Neural progenitor cell (in vitro differentiated cells): ENCODE measurements around the gene THEMIS2. TPM values are rescaled to one million over a fixed set of nuclear protein-coding genes. Genes with fewer than 3 reads are reported as not detected.

ENCODE experiments used
- DNase-seq: peaks from one replicate; pipeline ENCODE4 v3.0.0-alpha.2; 2016; ENCODE audit warnings: low spot score
- H2AFZ ChIP-seq: fragments of 200-600 bp; sonication (generic); replicated peaks from 2 replicates; pipeline ENCODE4 v1.6.1; 2016; ENCODE audit warnings: antibody characterized with exemption
- H3F3A ChIP-seq: fragments of 200-600 bp; sonication (generic); 2 replicates; pipeline ENCODE4 v1.6.1; 2016; ENCODE audit warnings: antibody characterized with exemption, low read depth
- H3K27ac ChIP-seq: fragments of 200-600 bp; sonication (generic); 2 replicates; pipeline ENCODE4 v1.5.1; 2016; ENCODE audit warnings: mild to moderate bottlenecking
- H3K27me3 ChIP-seq: fragments of 200-600 bp; sonication (generic); 2 replicates; pipeline ENCODE4 v1.6.1; 2016; ENCODE audit warnings: mild to moderate bottlenecking, moderate library complexity
- H3K36me3 ChIP-seq: fragments of 200-600 bp; sonication (generic); 2 replicates; pipeline ENCODE4 v1.5.1; 2016
- H3K4me1 ChIP-seq: fragments of 200-600 bp; sonication (generic); 2 replicates; pipeline ENCODE4 v1.6.1; 2016; ENCODE audit warnings: mixed run types
- H3K4me2 ChIP-seq: fragments of 200-600 bp; sonication (generic); 2 replicates; pipeline ENCODE4 v1.6.1; 2016
- H3K4me3 ChIP-seq: fragments of 200-600 bp; sonication (generic); 2 replicates; pipeline ENCODE4 v1.5.1; 2016
- H3K79me2 ChIP-seq: fragments of 200-600 bp; sonication (generic); 2 replicates; pipeline ENCODE4 v1.6.1; 2016; ENCODE audit warnings: low read depth
- H3K9ac ChIP-seq: fragments of 200-600 bp; sonication (generic); 2 replicates; pipeline ENCODE4 v1.6.1; 2016
- H3K9me3 ChIP-seq: fragments of 200-600 bp; sonication (generic); 2 replicates; pipeline ENCODE4 v1.5.1; 2016; ENCODE audit warnings: low read depth
- H4K20me1 ChIP-seq: fragments of 200-600 bp; sonication (generic); 2 replicates; pipeline ENCODE4 v1.6.1; 2016; ENCODE audit warnings: low read depth
- H3K27ac Mint-ChIP-seq: 3 replicates; pipeline ENCODE4 v1.8.0; 2021; ENCODE audit warnings: mixed read lengths
- H3K27me3 Mint-ChIP-seq: 2 replicates; pipeline ENCODE4 v1.8.0; 2022; ENCODE audit warnings: low read depth, mild to moderate bottlenecking, inconsistent platforms, moderate library complexity, mixed read lengths; ENCODE audit not compliant: insufficient read depth
- H3K36me3 Mint-ChIP-seq: 3 replicates; pipeline ENCODE4 v1.8.0; 2021; ENCODE audit warnings: mixed read lengths
- H3K4me1 Mint-ChIP-seq: 3 replicates; pipeline ENCODE4 v1.8.0; 2021; ENCODE audit warnings: mixed read lengths
- H3K4me3 Mint-ChIP-seq: 3 replicates; pipeline ENCODE4 v1.8.0; 2021; ENCODE audit warnings: mild to moderate bottlenecking, moderate library complexity, mixed read lengths
- H3K9me3 Mint-ChIP-seq: 3 replicates; pipeline ENCODE4 v1.8.0; 2020; ENCODE audit warnings: mixed read lengths
- EZH2 ChIP-seq: fragments of 200-600 bp; sonication (generic); IDR thresholded peaks from 2 replicates; pipeline ENCODE4 v1.6.1; 2017; ENCODE audit warnings: antibody characterized with exemption, mild to moderate bottlenecking, moderate library complexity
- EZH2phosphoT487 ChIP-seq: fragments of 200-600 bp; sonication (generic); IDR thresholded peaks from 2 replicates; pipeline ENCODE4 v1.6.1; 2017; ENCODE audit warnings: antibody characterized with exemption
- total RNA-seq: library from RNA; depleted of rRNA; stranded (reverse); fragments of >200 nt; gene quantifications from 2 replicates; pipeline ENCODE4 v1.2.3, GENCODE V29; 2015; ENCODE audit warnings: low replicate concordance
- TF ChIP-seq, protein P1 (sequence below): fragments of 200-600 bp; sonication (generic); IDR thresholded peaks from 2 replicates; pipeline ENCODE4 v1.5.1; 2017; ENCODE audit warnings: antibody characterized with exemption, mild to moderate bottlenecking

THEMIS2 gene
- total RNA-seq, 1 donor from 2014 or later: 1.7 TPM

DNA sequence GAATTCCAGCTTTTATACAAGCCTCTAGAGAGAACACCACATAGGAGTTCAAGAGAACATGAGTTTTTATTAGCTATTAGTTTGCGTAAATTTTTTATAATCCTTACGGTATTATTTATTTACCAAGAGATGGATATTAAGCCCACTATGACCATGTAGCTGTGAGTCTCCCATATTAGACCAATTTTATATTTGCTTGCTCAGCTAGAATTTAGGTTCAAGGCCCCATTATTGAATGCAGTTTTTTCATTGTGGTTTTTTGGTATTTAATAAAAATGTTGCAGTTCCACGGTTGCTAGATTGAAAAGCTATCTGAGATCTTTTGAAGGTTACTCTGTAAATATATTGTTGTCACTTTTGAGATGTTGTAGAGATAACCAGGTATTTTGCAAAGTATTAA, 38.9 kb upstream of the THEMIS2 start:
- H3K27ac Mint-ChIP-seq: no peak overlapping the region

DNA sequence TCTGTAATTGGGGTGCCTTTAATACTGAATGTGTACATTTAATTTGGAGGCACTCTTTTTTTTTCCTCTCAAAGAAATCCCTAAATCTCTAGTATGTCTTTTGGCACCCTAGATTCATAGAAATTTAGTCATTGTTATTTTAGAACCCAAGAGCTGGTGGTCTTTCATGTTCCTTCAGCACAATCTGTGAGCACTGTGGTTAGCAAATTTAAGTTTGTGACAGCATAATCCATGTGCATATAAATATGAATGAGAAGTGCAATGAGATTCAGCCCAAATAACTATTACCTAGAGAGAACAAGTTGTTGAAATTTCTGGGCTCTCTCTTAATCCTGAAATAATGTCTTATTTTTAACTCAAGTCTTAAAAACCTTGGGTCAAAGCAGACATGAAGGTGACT, 37.3 kb upstream of the THEMIS2 start:
- H3K9me3 ChIP-seq: no peaks in the 10 kb centered on the region
- H2AFZ ChIP-seq: no peak overlapping the region
- no peak overlapping the region for H3K27ac Mint-ChIP-seq
- H3K9ac ChIP-seq: no peak overlapping the region
- DNase-seq: no peak
- H3K27me3 ChIP-seq: no peaks in the 10 kb centered on the region
- TF ChIP-seq EZH2phosphoT487 (no peak), EZH2 (no peak)
- TF ChIP-seq, protein P1, sequence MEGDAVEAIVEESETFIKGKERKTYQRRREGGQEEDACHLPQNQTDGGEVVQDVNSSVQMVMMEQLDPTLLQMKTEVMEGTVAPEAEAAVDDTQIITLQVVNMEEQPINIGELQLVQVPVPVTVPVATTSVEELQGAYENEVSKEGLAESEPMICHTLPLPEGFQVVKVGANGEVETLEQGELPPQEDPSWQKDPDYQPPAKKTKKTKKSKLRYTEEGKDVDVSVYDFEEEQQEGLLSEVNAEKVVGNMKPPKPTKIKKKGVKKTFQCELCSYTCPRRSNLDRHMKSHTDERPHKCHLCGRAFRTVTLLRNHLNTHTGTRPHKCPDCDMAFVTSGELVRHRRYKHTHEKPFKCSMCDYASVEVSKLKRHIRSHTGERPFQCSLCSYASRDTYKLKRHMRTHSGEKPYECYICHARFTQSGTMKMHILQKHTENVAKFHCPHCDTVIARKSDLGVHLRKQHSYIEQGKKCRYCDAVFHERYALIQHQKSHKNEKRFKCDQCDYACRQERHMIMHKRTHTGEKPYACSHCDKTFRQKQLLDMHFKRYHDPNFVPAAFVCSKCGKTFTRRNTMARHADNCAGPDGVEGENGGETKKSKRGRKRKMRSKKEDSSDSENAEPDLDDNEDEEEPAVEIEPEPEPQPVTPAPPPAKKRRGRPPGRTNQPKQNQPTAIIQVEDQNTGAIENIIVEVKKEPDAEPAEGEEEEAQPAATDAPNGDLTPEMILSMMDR: no peak
- peaks cover 35% of the 10 kb centered on the region for H4K20me1 ChIP-seq
- no peak overlapping the region for H3K4me3 ChIP-seq
- H3K36me3 Mint-ChIP-seq: peaks cover 16% of the 10 kb centered on the region
- H3K9me3 Mint-ChIP-seq: no peaks in the 10 kb centered on the region
- peaks cover 93% of the 10 kb centered on the region for H3K79me2 ChIP-seq
- peaks cover 9% of the 10 kb centered on the region for H3K4me1 ChIP-seq
- peaks cover 15% of the 10 kb centered on the region for H3K36me3 ChIP-seq
- H3K4me2 ChIP-seq: no peak overlapping the region
- peaks cover 5% of the 10 kb centered on the region for H3F3A ChIP-seq
- no peak overlapping the region for H3K27ac ChIP-seq
- peaks cover 16% of the 10 kb centered on the region for H3K4me1 Mint-ChIP-seq
- no peaks in the 10 kb centered on the region for H3K27me3 Mint-ChIP-seq
- no peak overlapping the region for H3K4me3 Mint-ChIP-seq

More for the DNA sequence above, 38.9 kb upstream of the THEMIS2 start:
- no peak for TF ChIP-seq EZH2
- TF ChIP-seq, protein P1: no peak
- TF ChIP-seq EZH2phosphoT487: no peak
- no peak overlapping the region for H2AFZ ChIP-seq
- Mint-ChIP-seq H3K4me3 (no peak overlapping the region), H3K9me3 (no peaks in the 10 kb centered on the region), H3K4me1 (peaks cover 20% of the 10 kb centered on the region), H3K36me3 (peaks cover 9% of the 10 kb centered on the region), H3K27me3 (peaks cover 2% of the 10 kb centered on the region)
- H3F3A ChIP-seq: peaks cover 10% of the 10 kb centered on the region
- H3K27me3 ChIP-seq: no peaks in the 10 kb centered on the region
- H3K4me1 ChIP-seq: peaks cover 9% of the 10 kb centered on the region
- H3K36me3 ChIP-seq: peaks cover 6% of the 10 kb centered on the region
- peaks cover 31% of the 10 kb centered on the region for H4K20me1 ChIP-seq
- no peak overlapping the region for H3K9ac ChIP-seq
- peaks cover 78% of the 10 kb centered on the region for H3K79me2 ChIP-seq
- no peak for DNase-seq
- H3K9me3 ChIP-seq: no peaks in the 10 kb centered on the region
- no peak overlapping the region for H3K4me3 ChIP-seq
- no peak overlapping the region for H3K4me2 ChIP-seq
- no peak overlapping the region for H3K27ac ChIP-seq

DNA sequence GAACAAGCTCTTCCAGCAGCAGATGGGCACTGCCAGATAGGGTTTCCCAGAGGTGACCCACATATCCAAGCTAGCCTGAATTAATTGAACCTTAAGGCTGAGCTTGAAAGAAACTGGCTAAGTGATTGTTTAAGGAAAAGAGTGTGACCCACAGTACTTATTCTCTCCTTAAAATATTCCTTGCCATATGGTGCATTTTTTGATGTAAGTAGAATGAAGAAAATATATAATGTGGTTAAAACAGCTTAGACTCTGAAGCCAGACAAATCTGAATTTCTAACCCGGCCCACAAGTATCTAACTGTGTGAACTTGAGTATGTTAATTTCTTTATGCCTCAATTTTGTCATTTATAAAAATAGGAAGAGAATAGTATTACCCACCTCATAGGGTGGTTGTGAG, 36.8 kb upstream of the THEMIS2 start:
- Mint-ChIP-seq H3K36me3 (peaks cover 21% of the 10 kb centered on the region), H3K27ac (no peak overlapping the region), H3K27me3 (no peaks in the 10 kb centered on the region), H3K4me1 (peaks cover 16% of the 10 kb centered on the region), H3K9me3 (no peaks in the 10 kb centered on the region), H3K4me3 (no peak overlapping the region)
- DNase-seq: no peak
- Histone ChIP-seq H3F3A (peaks cover under 1% of the 10 kb centered on the region), H3K4me2 (no peak overlapping the region), H3K4me1 (peaks cover 9% of the 10 kb centered on the region), H2AFZ (no peak overlapping the region), H3K9ac (no peak overlapping the region), H3K4me3 (no peak overlapping the region), H3K27me3 (no peaks in the 10 kb centered on the region), H4K20me1 (peaks cover 35% of the 10 kb centered on the region), H3K36me3 (peaks cover 15% of the 10 kb centered on the region), H3K79me2 (peaks cover 97% of the 10 kb centered on the region), H3K9me3 (no peaks in the 10 kb centered on the region), H3K27ac (no peak overlapping the region)
- no peak for TF ChIP-seq EZH2

DNA sequence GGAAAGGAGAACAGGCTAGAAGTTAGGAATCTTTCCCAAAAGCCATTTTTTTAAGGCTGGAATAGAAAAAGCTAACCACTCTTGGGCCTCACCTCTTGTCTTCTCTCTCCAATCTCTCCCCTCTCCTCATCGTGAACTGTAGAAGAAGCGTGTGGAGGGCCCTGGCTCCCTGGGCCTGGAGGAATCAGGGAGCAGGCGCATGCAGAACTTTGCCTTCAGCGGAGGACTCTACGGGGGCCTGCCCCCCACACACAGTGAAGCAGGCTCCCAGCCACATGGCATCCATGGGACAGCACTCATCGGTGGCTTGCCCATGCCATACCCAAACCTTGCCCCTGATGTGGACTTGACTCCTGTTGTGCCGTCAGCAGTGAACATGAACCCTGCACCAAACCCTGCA, 22.4 kb upstream of the THEMIS2 start:
- no peaks in the 10 kb centered on the region for H3K27me3 ChIP-seq
- H3K27ac Mint-ChIP-seq: no peak overlapping the region
- H3K36me3 ChIP-seq: peaks cover 26% of the 10 kb centered on the region
- H3K4me3 ChIP-seq: no peak overlapping the region
- H3K4me2 ChIP-seq: no peak overlapping the region
- H3K79me2 ChIP-seq: no peaks in the 10 kb centered on the region
- H3K36me3 Mint-ChIP-seq: peaks cover 47% of the 10 kb centered on the region
- H3K27ac ChIP-seq: no peak overlapping the region
- TF ChIP-seq, protein P1: no peak
- no peak for TF ChIP-seq EZH2phosphoT487
- TF ChIP-seq EZH2: no peak
- H3K27me3 Mint-ChIP-seq: peaks cover 3% of the 10 kb centered on the region
- H3K9ac ChIP-seq: no peak overlapping the region
- peaks cover 15% of the 10 kb centered on the region for H3F3A ChIP-seq
- no peak for DNase-seq
- H2AFZ ChIP-seq: no peak overlapping the region
- H3K9me3 ChIP-seq: no peaks in the 10 kb centered on the region
- peaks cover 6% of the 10 kb centered on the region for H3K9me3 Mint-ChIP-seq
- no peaks in the 10 kb centered on the region for H3K4me1 Mint-ChIP-seq
- no peaks in the 10 kb centered on the region for H4K20me1 ChIP-seq
- no peaks in the 10 kb centered on the region for H3K4me1 ChIP-seq
- no peak overlapping the region for H3K4me3 Mint-ChIP-seq
